NK-92 treated with Interleukin-12 subunit alpha and Interleukin-12 subunit beta, amount 100 ng/mL, for 24 hours (cell line): ENCODE results near the gene WDR48.
A peak's percentile ranks its signal among the peaks of the same experiment; 100 is the strongest.

Experiments
- DNase-seq: peaks from one replicate; lab custom pipeline; 2025; lab: John Stamatoyannopoulos, UW

WDR48 gene

DNA sequence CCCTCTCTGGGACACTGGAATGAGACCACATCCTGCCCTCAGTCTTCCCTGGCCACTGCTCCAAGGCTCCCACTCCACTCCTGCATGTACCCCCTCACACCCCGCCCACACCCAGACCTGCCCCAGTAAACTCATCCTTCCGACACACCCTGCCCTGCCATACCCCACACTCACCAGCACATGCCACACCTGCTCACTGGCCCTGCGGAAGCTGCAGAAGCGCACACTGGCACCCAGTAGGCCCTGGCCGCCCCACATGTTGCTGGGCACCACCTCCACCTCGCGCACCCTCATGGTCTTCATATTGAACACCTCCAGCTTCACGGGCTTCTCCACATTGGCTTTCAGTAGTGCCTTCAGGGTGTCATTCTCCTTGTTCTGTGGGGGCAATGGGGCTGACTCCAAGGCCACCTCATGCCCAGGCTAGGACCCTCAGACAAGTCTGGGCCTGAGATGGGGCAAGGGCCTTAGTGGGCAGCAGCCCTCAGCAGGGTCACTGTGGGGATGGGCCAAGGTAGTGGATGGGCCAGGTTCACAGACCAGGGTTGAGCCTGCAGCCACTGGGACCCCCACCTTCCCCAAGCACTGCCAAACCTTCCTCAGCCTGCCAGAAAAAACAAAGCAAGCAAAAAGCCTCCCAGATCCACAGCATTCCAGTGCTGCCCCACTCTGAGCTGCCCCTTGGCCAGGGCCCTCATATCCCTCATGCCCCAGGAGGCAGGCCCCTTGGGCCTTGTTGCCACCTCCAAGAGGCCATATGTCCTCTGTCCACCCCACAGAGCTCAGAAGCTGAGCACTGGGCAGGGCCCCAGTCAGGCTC is 50.9 kb downstream of the WDR48 start:
- DNase-seq, result no peak

DNA sequence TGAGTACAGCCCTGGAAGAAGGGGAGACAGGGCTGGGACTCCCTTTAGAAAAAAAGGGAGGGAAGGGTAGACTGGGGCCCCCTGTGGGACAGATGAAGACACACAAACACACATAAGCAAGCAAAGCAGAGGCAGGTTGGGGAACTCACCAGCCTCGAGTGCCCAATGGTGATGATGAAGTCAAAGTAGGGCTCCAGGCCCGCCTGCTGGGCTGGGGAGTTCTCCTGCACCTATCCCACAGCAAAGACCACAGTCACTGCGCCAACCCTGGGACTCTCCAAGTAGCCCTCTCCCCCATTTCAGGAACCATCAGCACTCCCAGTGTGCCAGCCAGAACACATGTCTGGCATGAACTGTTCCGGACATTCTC is 51.5 kb downstream of the WDR48 start:
- DNase-seq, result no peak

DNA sequence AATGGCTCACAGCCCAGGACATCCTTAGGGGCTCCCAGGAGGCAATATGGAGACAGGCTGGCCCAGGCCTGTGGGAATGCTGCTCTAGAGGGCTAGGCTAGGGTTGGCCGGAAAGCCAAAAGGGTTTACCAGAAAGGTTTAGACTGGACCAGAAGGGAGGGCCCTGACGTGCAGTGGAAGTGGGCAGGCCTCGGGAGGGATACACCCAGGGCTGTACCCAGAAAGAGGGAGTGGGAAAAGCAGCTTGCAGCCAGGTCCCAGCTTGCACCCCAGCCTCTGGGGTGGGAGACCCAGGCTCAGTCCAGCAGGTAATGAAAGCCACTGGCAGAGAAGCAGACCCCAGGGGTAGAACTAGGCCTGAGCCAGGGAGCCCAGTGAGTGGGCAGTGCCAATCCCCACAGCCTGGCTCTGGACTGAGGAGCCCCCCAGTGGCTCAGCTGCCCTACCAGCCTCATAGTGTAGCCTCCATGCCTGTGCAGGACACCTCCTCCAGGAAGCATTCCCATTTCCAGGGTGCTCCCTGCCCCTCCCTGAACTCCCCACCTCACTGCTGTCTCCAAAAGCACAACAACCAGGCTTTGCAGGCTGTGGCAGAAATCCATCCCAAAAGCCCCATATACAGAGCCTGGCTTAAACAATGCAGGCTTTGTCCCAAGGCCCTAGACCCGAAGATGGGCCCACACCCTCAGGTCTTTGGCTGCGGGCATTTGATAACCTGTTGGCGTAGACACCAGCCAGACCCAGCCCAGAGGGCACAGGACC is 52.2 kb downstream of the WDR48 start:
- DNase-seq, result no peak

DNA sequence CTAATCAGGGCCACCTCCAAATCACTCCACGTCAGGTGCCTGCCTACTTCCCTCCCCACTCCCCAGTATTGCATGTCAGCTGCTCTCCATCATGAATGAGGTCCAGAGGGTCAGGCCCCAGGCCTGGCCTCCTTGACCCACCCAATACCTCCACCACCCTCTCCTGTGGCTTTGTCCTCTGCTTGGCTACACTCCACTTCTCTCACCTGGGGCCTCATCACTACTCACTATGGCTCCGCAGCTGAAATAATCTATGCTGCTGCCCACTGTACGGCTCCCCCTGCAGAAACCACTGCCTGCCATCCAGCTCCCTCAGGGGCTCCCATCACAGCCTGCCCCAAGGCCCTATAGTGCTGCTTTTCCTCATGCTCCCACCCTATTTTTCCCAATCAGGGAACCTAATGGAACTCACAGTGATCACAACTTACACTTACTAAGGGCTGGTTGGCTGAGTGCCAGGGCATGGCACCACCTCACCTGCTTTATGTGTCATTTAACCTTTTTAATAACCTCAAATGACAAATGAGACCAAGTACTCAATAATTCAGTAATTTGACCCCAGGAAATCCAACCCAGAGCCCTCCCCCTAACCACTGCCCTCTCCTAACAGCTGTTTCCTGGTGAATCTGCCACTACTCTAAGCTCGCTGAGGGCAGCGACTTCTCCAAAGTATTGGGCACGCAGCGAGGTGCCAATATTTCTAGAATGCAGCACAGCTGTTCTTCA is 53.3 kb downstream of the WDR48 start:
- DNase-seq, result no peak

DNA sequence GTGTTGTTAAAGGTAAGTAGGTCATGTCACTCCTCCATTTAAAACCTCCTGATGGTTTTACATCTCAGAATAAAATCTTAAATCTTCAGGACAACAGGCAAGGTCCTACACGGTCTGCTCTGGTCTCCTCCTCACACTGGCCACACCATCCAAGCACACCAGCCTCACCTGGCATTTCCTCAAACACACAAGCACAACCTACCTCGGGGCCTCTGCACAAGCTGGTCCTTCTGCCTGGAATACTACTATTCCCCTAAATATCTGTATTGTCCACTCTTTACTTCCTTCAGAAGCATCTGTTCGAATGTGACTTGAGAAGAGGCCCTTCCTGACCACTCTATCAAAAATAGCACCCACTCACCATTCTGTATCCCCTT is 53.9 kb downstream of the WDR48 start:
- no peak for DNase-seq

DNA sequence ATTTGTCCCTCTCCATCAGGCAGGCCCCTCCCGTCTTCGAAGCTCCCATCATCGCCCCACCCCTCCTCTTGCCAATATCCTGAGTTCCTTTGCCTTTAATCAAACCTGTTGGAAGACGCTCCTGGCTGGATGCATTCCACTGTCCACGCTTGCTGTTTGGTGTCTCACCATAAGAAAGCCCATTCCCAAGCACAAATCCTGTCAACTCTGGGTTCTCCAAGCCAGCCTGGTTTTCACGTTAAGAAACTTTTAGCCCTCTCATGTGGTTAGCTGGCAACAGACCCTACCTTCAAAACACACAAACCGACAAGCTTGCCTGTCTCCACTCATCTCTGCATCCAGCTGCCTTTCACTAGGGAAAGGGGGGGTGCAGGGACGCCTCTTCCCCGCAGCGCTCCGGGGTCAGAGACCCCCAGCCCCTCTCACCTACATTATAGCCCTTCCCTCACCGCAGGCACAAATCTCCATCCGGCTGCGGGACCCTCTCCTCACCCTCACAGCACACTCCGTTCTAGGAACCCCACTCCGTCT is 54.5 kb downstream of the WDR48 start:
- DNase-seq, result no peak

DNA sequence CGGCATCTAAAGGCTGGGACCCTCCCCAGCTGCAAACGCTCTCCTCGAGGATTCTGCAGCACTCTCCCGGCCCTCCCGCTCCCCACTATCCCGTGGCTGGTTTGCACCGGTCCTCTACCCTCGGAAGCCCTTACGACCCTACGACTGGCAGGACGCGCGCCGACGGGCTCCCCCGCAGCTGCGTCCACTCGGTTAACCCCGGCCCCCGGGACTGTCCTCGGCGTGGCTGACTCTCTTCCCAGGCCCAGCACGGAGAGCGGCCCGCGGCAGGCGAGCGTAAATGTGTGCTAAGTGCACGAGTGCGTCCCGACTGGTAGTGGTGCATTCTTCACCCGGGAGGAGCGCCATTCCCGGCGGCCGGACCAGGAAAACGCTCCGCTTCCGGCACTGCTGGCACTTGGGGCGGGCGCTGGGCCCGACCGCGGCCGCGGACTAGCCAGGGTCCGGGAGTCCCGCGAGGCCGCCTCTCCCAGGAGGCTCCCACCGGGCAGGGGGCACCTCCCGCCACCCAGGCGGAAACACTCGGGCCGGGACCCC is 55.1 kb downstream of the WDR48 start:
- DNase-seq, result no peak

DNA sequence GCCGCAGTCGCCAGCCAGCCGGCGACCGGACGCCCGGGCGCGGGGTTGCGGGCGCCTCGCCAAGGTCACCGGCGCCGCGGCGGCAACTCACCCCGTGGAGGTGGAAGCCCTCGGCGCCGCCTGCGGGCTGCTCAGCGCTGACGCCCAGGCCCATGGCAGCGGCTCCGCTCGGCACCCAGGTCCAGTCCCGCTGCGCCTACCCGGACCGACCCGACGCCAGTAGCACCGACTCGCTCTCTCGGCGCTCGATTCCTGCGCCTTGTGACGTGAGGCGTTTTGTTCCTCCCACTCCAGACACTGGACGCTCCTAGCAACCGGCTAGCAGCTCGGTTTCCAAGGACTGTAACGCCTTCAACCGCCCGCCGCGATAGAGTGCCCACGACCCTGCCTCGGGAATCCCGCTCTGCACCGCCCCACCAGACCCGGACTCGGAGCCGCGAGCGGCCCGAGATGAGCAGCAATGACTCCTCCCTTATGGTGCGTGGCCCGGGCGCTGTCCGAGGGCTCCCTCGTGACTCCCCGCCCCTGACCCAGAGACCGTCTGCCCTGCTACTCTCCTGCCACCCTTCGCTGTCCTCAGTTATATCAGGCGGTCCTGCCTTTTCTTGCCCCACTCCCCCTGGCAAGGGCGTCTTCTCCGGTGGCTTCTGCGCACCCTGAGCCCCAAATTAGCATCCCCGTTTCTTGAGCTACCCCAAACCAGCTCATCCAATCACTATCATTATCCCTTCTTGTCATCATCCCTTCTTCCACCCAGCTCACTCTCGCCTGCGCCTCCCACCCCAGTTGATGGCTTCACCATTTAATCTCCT is 55.8 kb downstream of the WDR48 start, which contains the start of the genes GORASP1 and TTC21A:
TSS of gene GORASP1 (minus strand) at position 240 of the 812 bp plus-strand sequence. CDS start at position 154, 86 bp downstream.
TSS of gene TTC21A (plus strand) at position 293 of the 812 bp plus-strand sequence. CDS start at position 451, 158 bp downstream.
- peak; percentile 13 for DNase-seq

DNA sequence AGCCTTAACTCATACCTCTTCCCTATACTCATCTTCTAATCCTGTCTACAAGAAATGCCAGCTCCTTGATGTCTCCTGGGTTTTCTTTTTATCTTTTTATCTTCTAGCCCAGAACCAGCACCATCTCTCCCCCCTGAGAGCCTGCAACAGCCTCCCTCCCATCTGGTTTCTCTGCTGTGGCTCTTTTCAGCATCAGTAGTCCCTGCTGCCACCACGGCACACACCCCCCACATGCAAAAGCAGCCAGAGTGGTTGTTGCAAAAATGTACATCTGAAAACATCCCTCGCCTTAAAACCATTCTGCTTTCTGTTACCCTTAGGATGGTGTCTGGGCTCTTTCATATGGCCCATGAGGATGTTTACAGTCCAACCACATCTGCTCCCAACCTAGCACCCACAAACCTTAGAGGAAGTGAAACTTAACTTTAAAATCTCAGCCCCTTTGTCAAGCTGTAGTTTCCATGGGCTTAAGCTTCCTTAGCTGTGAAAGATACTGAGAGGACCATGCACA is 56.4 kb downstream of the WDR48 start:
- DNase-seq, result peak; percentile 21

DNA sequence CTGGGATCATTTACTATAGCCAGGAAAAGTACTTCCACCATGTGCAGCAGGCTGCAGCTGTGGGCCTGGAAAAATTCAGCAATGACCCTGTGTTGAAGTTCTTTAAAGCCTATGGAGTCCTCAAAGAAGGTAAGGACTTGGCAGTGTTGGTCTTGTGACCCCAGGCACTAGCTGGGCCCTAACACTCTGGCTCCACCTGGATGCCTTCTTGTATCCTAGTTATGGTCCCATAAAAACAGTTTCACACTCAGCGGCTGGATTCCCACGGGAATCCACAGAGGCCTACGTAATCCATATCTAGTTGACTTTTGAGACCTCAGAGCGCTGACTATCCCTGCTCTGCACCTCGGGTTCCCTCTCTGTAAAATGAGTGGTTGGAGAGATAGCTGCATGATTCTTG is 57.3 kb downstream of the WDR48 start:
- no peak for DNase-seq

DNA sequence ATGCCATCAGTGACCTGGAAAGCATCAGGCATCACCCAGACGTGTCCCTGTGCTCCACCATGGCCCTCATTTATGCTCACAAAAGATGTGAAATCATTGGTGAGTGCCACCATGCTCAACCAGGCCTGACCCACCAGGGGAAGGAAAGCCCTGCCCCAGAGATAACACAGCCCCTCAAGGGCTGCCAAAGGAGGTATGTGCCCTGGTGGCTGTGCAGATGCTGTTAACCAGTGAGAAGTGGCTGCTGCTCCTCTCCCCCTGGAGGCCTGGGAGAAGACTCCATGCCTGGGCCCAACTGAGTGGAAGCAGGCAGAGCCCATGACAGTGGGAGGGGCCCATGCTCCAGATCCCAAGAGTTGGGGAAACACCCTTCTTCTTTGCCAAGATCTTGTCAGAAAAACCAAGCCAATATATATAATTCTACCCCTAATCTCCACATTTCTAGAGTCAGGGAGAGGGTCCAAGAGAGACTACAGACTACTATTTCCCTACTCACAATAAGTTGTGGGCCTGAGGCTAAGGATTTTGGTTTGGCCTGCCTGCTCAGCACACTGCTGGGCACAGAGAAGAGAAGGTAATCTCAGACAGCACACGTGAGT is 58.3 kb downstream of the WDR48 start:
- DNase-seq, result no peak

DNA sequence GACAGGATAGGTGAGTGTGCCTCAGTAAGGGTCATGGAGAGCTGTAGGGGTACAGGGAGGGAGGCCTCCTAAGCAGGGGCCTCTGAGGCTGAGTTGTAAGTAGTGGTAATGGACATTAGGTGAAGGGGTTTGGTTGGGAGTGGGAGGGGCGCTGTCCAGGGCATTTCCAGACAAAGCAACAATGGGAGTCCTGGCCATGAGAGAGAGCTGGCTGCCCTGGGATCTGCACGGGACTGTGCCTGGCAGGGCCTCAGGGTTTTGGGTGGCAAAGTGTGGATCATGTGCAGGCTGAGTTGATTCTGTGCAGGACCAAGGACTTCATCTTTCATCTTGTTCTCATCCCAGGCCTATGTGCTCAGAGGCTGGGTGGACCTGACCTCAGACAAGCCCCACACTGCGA is 60.3 kb downstream of the WDR48 start:
- DNase-seq, result no peak

DNA sequence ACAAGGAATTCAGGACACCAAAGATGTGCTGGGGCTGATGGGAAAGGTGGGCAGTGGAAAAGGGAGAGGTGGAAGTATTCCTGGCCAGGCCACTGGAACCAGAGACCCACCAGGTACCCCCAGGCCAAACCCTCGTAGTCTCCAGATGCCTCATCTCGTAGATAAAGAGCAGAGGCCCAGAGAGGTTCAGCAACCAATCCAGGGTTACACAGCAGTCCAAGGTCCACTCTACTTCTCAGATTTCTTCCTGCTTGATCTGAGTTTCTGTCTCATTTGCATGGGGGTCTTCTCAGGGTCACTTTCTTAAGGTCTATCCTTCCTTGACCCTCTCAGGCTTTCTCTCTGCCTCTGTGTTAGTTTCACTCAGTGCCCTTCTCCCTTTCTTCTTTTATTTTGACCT is 60.7 kb downstream of the WDR48 start:
- no peak for DNase-seq

DNA sequence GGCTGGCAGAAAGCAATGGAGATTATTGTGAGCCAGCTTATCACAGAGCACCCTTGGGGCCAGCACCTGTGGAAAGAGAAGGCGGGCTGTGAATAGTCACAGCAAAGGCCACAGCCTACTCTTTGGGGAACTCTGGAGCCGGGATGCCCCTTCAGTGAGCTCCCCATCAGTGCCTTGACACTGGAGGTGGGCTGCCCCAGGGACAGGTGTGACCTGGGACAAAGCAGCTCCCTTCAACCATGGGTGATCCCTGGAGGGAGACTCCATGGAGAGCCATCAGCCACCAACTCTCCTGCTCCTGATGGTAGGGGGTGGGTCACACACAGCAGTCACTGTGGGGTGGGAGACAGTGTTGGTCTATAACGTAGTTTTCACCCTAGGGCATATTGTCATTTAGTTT is 61.5 kb downstream of the WDR48 start:
- DNase-seq, result no peak

DNA sequence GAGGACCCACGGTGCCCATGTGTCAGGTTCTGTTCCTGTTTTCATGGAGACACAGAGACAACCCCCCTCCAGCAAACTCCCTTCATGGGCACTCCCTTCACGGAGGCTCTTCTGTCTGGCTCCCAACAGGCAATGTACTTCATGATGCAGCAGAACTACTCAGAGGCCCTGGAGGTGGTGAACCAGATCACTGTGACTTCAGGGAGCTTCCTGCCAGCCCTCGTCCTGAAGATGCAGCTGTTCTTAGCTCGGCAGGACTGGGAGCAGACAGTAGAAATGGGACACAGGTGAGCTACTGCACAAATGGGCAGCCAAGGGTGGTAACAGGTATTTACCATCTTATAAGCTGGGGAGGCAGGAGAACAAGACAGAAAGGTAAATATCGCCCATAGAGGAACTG is 62.6 kb downstream of the WDR48 start:
- DNase-seq, result no peak

DNA sequence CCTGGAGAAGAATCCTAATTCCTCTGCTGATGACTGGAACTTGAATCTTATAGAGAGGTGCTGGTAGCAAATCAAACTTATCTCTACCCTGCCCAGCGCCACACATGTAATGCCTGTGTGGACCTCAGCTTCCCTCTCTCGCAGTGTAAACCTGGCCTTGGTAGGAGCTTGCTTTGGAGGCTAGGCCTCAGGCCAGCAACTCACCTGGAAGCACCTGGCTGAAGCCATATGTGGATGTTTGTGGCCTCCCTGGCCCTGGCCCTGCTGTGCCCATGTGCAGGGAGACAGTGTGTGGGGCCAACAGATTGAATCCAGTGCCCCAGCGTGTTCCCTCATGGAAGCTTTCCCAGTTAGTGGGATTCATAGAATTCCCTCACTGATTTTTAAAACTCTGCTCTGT is 64.1 kb downstream of the WDR48 start:
- no peak for DNase-seq

DNA sequence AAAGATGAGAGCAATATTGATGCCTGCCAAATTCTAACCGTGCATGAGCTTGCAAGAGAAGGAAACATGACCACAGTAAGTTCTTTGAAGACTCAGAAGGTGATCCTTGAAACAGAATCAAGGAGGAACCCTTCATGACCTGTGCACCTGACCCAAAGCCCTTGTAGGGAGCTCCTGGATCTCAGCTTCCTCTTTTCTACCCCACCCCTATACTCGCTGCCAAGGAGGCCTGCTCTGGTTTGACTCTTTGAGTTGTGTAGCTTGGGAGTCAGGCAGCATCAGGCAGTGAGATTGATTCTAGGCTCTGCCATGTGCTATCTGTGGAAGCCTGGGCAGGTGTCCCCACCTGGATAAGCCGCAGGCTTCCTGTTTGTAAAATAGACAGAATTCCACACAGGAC is 66.3 kb downstream of the WDR48 start:
- no peak for DNase-seq

DNA sequence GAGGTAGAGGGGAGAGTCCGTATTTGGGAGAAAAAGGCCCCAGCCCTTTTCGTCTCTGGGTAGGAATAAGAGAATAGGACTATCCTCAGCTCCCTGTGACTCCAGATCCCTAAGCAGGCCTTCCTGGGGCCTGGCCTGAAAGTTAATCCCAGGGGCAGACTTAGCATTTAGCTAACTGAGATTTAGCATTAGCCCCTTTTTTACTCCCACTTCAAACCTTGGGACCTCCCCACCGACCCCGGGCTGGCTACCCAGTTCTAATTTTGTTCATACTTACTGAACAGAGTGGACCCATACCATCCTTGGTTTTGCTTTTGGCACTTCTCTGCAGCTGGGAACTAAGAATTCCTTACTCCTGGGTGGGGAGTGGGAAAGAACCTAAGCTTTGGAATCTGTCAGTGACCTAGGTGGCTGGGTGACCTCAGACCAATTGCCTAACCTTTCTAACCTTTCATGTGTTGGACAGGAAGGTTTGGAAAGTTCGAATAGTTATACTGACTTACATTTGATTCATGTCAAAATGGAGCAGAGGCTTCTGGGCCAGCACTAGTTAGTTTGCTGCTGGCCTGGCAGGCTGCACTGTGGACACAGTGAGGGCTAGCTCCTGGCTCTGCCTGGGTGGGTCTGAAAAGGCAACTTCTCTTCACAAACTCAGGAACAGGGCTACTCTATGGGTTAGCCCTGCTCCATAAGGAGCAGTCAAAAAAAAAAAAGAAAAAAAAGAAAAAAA is 67.3 kb downstream of the WDR48 start:
- no peak for DNase-seq

DNA sequence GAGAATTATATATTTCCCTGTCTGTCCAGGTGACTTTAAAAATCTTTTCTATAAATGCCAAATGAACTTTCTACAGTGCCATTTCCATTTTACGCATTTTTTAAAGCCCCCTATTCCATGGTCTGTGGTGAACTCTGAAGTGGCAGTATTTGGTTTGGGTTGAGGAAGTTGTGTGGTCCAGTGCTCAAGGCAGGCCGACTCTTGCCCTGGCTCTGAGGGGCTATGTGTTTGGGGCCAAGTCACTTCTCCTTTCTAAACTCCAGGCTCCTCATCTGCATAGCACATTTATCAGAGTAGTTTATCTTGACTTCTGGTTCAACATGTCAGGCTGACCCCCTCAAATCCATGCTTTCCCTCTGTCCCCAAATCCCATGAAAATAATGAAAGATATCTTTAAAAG is 69.8 kb downstream of the WDR48 start:
- no peak for DNase-seq

DNA sequence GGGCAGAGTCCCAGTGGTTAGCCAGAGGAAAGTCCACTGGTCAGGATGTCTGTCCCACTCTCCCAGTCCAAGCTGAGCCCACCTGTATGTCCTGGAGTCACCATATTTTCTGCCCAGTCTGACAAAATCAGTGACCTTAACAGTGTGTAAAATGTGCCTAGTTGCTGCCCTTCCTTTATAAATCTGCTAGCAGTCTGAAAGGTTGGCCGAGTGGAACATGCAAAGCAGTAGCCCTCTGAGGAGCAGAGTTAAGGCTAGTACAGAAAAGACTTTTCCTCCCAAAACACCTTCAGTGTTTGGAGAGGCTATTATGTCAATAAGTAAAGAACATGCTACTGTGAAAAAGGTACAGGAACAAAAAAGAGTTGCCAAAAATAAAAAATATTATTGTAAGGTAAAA is 71.0 kb downstream of the WDR48 start:
- DNase-seq, result no peak
